Measurements from ENCODE around the gene PER2. TPM values are rescaled to one million over a fixed set of nuclear protein-coding genes. Genes with fewer than 3 reads are reported as not detected.
A peak's percentile ranks its signal among the peaks of the same experiment; 100 is the strongest.

PER2 gene
- polyA plus RNA-seq, 2 of the 4 experiments (the other 2 are of a cell fraction) = 3.4 to 8.5 TPM

- Histone ChIP-seq H3K4me3 (peak within 1 kb of the TSS; percentile 81), H3K4me1 (peaks cover 9% of the 10 kb centered on the region; the same call in 1 of the 3 replicates), H3K9me3 (no peaks in the 10 kb centered on the region), H3K27ac (peak within 1 kb of the TSS; percentile 77 to 90), H3K4me2 (peak within 1 kb of the TSS; percentile 97)
- 5% methylated on average over 19 of the region's 105 CpGs for WGBS (ENCODE audit: missing lambda C conversion rate)
- TF ChIP-seq JUN (IDR thresholded peaks at IDR 0.05) (peak in 1 of 2 experiments; percentile 79; a peak in 3 of 5 replicates), TFCP2L1 (CRISPR knock-in tag; IDR thresholded peaks at IDR 0.05) (no peak), RFX5 (IDR thresholded peaks at IDR 0.05) (0 out of 2 replicates have a peak, but pooled peaks have one; percentile 22), EP300 (IDR thresholded peaks at IDR 0.05) (no peak), MAFK (IDR thresholded peaks at IDR 0.05; ENCODE audit: partially characterized antibody) (no peak), POLR2A (IDR thresholded peaks at IDR 0.05; ENCODE audit: low read length) (peak; percentile 99), BCL3 (IDR thresholded peaks at IDR 0.05) (peak; percentile 97), ESRRA (IDR thresholded peaks at IDR 0.05; ENCODE audit: borderline replicate concordance, low read length) (no peak), PHF8 (IDR thresholded peaks at IDR 0.05; ENCODE audit: borderline replicate concordance, low read depth) (peak; percentile 95), EHF (CRISPR knock-in tag; IDR thresholded peaks at IDR 0.05) (no peak)
- ATAC-seq (peak; percentile 80 to 90), FAIRE-seq (no peak), DNase-seq (ENCODE audit: low read depth in 1 of 2, low spot score in 1 of 2) (peak; percentile 83 to 88)
- ChIA-PET POLR2A (interaction anchor here (0.6 to 2.0 kb wide), 11 partner anchors 12 to 179 kb away, joined by 3 to 5 read pairs (median 3); partner anchors contain the start of genes ILKAP and SCLY), CTCF (interaction anchor here (3.4 kb wide), 1 partner anchor 16 kb away, joined by 18 read pairs; no protein-coding TSS in a partner anchor)
Measured at GRCh38 chr2:238239863-238240756, 48.3 kb downstream of the PER2 start, which contains the start of gene HES6. HES6 (minus strand) TSS chr2:238240038; CDS start chr2:238239905, 133 bp downstream.

- DNase-seq (ENCODE audit: low read depth in 1 of 2, low spot score in 1 of 2) = no peak
- H3K27ac ChIP-seq = peak overlapping the region; percentile 77 to 90
- no peaks in the 10 kb centered on the region for H3K9me3 ChIP-seq
- POLR2A ChIA-PET = interaction anchor here (0.6 to 2.0 kb wide), 7 partner anchors 12 to 390 kb away, joined by 3 to 5 read pairs (median 3); partner anchors contain the start of gene SCLY
- WGBS (ENCODE audit: missing lambda C conversion rate) = 0% methylated on average over 13 of the region's 43 CpGs
- no peak for FAIRE-seq
- TF ChIP-seq JUN (IDR thresholded peaks at IDR 0.05) = 0 out of 5 replicates have a peak, but pooled peaks of 1 of the 2 experiments have one; percentile 21
- TF ChIP-seq NR3C1 (IDR thresholded peaks at IDR 0.05) = no peak
- peak overlapping the region; percentile 81 for H3K4me3 ChIP-seq
- H3K4me2 ChIP-seq = peak overlapping the region; percentile 97
- peaks cover 9% of the 10 kb centered on the region; the same call in 1 of the 3 replicates for H3K4me1 ChIP-seq
- peak; percentile 7 to 19; a peak in 3 of 6 replicates for ATAC-seq
- CTCF ChIA-PET = interaction anchor here (0.6 to 3.4 kb wide), 5 partner anchors 12 to 323 kb away, joined by 3 to 18 read pairs (median 3); partner anchors contain the start of gene ILKAP
Measured at GRCh38 chr2:238239543-238239862, 48.9 kb downstream of the PER2 start.

- peak; percentile 91 for TF ChIP-seq E2F6 (IDR thresholded peaks at IDR 0.05; ENCODE audit: borderline replicate concordance, low read depth)
- TF ChIP-seq CTCF (IDR thresholded peaks at IDR 0.05) = no peak
- TF ChIP-seq MAX (IDR thresholded peaks at IDR 0.05) = peak; percentile 94
- Histone ChIP-seq H3K4me2 (peak overlapping the region; percentile 97), H3K4me1 (peaks cover 9% of the 10 kb centered on the region; the same call in 1 of the 3 replicates), H3K9me3 (no peaks in the 10 kb centered on the region), H3K4me3 (peak overlapping the region; percentile 81), H3K27ac (peak overlapping the region; percentile 77 to 90; a peak in 5 of 6 replicates)
- FAIRE-seq = no peak
- POLR2A ChIA-PET = interaction anchor here (0.6 to 2.0 kb wide), 4 partner anchors 11 to 389 kb away, joined by 3 to 5 read pairs (median 4); partner anchors contain the start of gene SCLY
- CTCF ChIA-PET = interaction anchor here (0.6 to 3.4 kb wide), 6 partner anchors 11 to 322 kb away, joined by 3 to 18 read pairs (median 3); partner anchors contain the start of gene ILKAP
- 57% methylated on average over 11 of the region's 75 CpGs for WGBS (ENCODE audit: missing lambda C conversion rate)
- DNase-seq (ENCODE audit: low read depth in 1 of 2, low spot score in 1 of 2) = no peak
- 0 out of 6 replicates have a peak, but pooled peaks of 1 of the 2 experiments have one; percentile 1 for ATAC-seq
Measured at GRCh38 chr2:238238766-238239542, 49.5 kb downstream of the PER2 start.

Data from A549 (cell line).